OCI-LY3 (cell line): Measurements from ENCODE around the gene PTCD2.

Source experiments
- H2AFZ ChIP-seq: fragments of 200-600, 300-600 bp; shearing (Covaris generic); 2 replicates; pipeline ENCODE4 v1.6.0; 2014; ENCODE audit warnings: antibody characterized with exemption, low read depth, low read length
- H3K27ac ChIP-seq: fragments of 200-600, 300-600 bp; sonication (generic); 2 replicates; pipeline ENCODE4 v1.5.1; 2014; ENCODE audit warnings: mild to moderate bottlenecking, low read length, moderate library complexity, mixed read lengths
- H3K27me3 ChIP-seq: fragments of 200-600, 300-600 bp; sonication (generic); 2 replicates; pipeline ENCODE4 v1.6.1; 2014; ENCODE audit warnings: low read depth, low read length, mixed read lengths
- H3K36me3 ChIP-seq: fragments of 200-600, 300-600 bp; sonication (generic); replicated peaks from 2 replicates; pipeline ENCODE3; 2014; ENCODE audit warnings: low read depth, low read length, mixed read lengths
- H3K4me1 ChIP-seq: fragments of 300-600, 200-600 bp; sonication (generic); 2 replicates; pipeline ENCODE4 v1.6.1; 2014; ENCODE audit warnings: low read length, mixed read lengths
- H3K4me2 ChIP-seq: fragments of 200-600, 300-600 bp; sonication (generic); 2 replicates; pipeline ENCODE4 v1.6.1; 2014; ENCODE audit warnings: low read length, mixed read lengths
- H3K4me3 ChIP-seq: fragments of 300-600, 200-600 bp; sonication (generic); 2 replicates; pipeline ENCODE4 v1.5.1; 2014; ENCODE audit warnings: antibody characterized with exemption, mild to moderate bottlenecking, low read length, moderate library complexity
- H3K79me2 ChIP-seq: fragments of 300-600, 200-600 bp; shearing (Covaris generic); 2 replicates; pipeline ENCODE4 v1.6.1; 2014; ENCODE audit warnings: mild to moderate bottlenecking, low read length, mixed read lengths
- H3K9ac ChIP-seq: fragments of 300-600, 200-600 bp; shearing (Covaris generic); 2 replicates; pipeline ENCODE4 v1.6.0; 2014; ENCODE audit warnings: mild to moderate bottlenecking, low read length, moderate library complexity
- H3K9me3 ChIP-seq: fragments of 200-600, 300-600 bp; shearing (Covaris generic); 2 replicates; pipeline ENCODE4 v1.6.1; 2014; ENCODE audit warnings: low read length, mixed read lengths; ENCODE audit not compliant: insufficient read depth
- H4K20me1 ChIP-seq: fragments of 200-600, 300-600 bp; sonication (generic); 2 replicates; pipeline ENCODE4 v1.6.1; 2016; ENCODE audit warnings: low read length, mixed read lengths; ENCODE audit not compliant: insufficient read depth
- CTCF ChIP-seq: fragments of 200-600, 300-600 bp; sonication (generic); IDR thresholded peaks from 2 replicates; pipeline ENCODE4 v1.5.1; 2014; ENCODE audit warnings: antibody characterized with exemption, low read length, low read depth
- EZH2phosphoT487 ChIP-seq: fragments of 200-600 bp; shearing (Covaris generic); IDR thresholded peaks from 2 replicates; pipeline ENCODE4 v1.6.1; 2018; ENCODE audit warnings: antibody characterized with exemption, mixed run types, low read depth

Gene PTCD2

GRCh38 chr5:72366324-72366976, 46.3 kb downstream of the PTCD2 start:
- Histone ChIP-seq H2AFZ (no peak overlapping the region), H3K79me2 (no peaks in the 10 kb centered on the region), H4K20me1 (no peaks in the 10 kb centered on the region), H3K27ac (no peak overlapping the region), H3K4me2 (no peak overlapping the region), H3K4me1 (peaks cover 31% of the 10 kb centered on the region), H3K27me3 (no peaks in the 10 kb centered on the region), H3K9me3 (no peaks in the 10 kb centered on the region), H3K9ac (no peak overlapping the region), H3K4me3 (no peak overlapping the region), H3K36me3 (peaks cover 8% of the 10 kb centered on the region)
- no peak for TF ChIP-seq EZH2phosphoT487
- TF ChIP-seq CTCF = peak; percentile 74

GRCh38 chr5:72368271-72368670, 48.1 kb downstream of the PTCD2 start:
- H4K20me1 ChIP-seq = no peaks in the 10 kb centered on the region
- H3K4me3 ChIP-seq = no peak overlapping the region
- H3K27ac ChIP-seq = no peak overlapping the region
- H3K36me3 ChIP-seq = peaks cover 8% of the 10 kb centered on the region
- no peak overlapping the region for H2AFZ ChIP-seq
- H3K27me3 ChIP-seq = no peaks in the 10 kb centered on the region
- TF ChIP-seq EZH2phosphoT487 (no peak), CTCF (no peak)
- no peak overlapping the region for H3K9ac ChIP-seq
- no peak overlapping the region for H3K4me2 ChIP-seq
- H3K9me3 ChIP-seq = no peaks in the 10 kb centered on the region
- H3K79me2 ChIP-seq = no peaks in the 10 kb centered on the region
- H3K4me1 ChIP-seq = peaks cover 46% of the 10 kb centered on the region

GRCh38 chr5:72369301-72369700, 49.1 kb downstream of the PTCD2 start:
- Histone ChIP-seq H3K27me3 (no peaks in the 10 kb centered on the region), H3K79me2 (no peaks in the 10 kb centered on the region), H2AFZ (no peak overlapping the region), H3K4me1 (peaks cover 46% of the 10 kb centered on the region), H3K4me2 (peak overlapping the region; percentile 45), H3K36me3 (peaks cover 8% of the 10 kb centered on the region), H3K9ac (no peak overlapping the region), H3K27ac (no peak overlapping the region), H3K4me3 (no peak overlapping the region), H3K9me3 (no peaks in the 10 kb centered on the region), H4K20me1 (no peaks in the 10 kb centered on the region)
- TF ChIP-seq EZH2phosphoT487 (no peak), CTCF (no peak)

- Histone ChIP-seq H4K20me1 (no peaks in the 10 kb centered on the region), H3K9ac (no peak overlapping the region), H3K4me1 (peaks cover 50% of the 10 kb centered on the region), H3K36me3 (peaks cover 8% of the 10 kb centered on the region), H3K27ac (no peak overlapping the region), H3K4me3 (no peak overlapping the region), H3K9me3 (no peaks in the 10 kb centered on the region), H3K79me2 (no peaks in the 10 kb centered on the region), H2AFZ (no peak overlapping the region), H3K27me3 (no peaks in the 10 kb centered on the region), H3K4me2 (peak overlapping the region; percentile 45)
- TF ChIP-seq CTCF = no peak
- no peak for TF ChIP-seq EZH2phosphoT487
These were observed 49.5 kb downstream of the PTCD2 start for GRCh38 chr5:72369711-72370110.
